ENCODE data around the gene GDE1. TPM values are rescaled to one million over a fixed set of nuclear protein-coding genes. Genes with fewer than 3 reads are reported as not detected.

Gene GDE1
- total RNA-seq, 3 donors from 2014 or later, result 26.1 to 28.1 (median 26.2) TPM

DNA sequence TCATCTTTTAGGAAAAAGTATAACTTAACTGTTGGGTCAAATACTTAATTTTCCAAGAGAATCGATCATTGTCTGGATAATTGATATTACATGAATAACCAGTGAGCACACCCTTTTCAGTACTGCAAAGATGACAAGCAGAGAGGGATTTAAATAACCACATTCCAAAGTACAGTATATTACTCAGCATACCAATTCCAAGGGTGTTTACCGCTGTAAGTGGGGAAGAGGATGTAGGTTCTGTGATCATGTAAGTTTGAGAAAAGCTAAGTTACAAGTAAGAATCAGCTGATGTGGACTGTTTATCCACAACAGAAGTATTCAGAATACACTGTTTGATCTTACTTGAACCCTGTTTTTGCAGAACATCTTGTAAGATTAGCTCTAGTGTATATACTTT is 6.1 kb downstream of the GDE1 start:
- H3K4me3 Mint-ChIP-seq, result no peak overlapping the region
- DNase-seq, result no peak
- no peaks in the 10 kb centered on the region for H3K9me3 Mint-ChIP-seq
- no peak for ATAC-seq
- H3K4me1 Mint-ChIP-seq (ENCODE audit: low read depth), result peaks cover 38% of the 10 kb centered on the region
- no peaks in the 10 kb centered on the region for H3K27me3 Mint-ChIP-seq (ENCODE audit: low read depth)
- peaks cover 27% of the 10 kb centered on the region for H3K36me3 Mint-ChIP-seq (ENCODE audit: insufficient read depth)

GRCh38 chr16:19513377-19514053 is 8.4 kb downstream of the GDE1 start:
- no peak overlapping the region for H3K4me3 Mint-ChIP-seq
- H3K36me3 Mint-ChIP-seq (ENCODE audit: insufficient read depth), result peaks cover 27% of the 10 kb centered on the region
- H3K27me3 Mint-ChIP-seq (ENCODE audit: low read depth), result no peaks in the 10 kb centered on the region
- ATAC-seq (no peak), DNase-seq (no peak)
- H3K9me3 Mint-ChIP-seq, result no peaks in the 10 kb centered on the region
- H3K4me1 Mint-ChIP-seq (ENCODE audit: low read depth), result peaks cover 20% of the 10 kb centered on the region

- H3K27me3 Mint-ChIP-seq (ENCODE audit: low read depth), result no peaks in the 10 kb centered on the region
- no peak for ATAC-seq
- peaks cover 27% of the 10 kb centered on the region for H3K36me3 Mint-ChIP-seq (ENCODE audit: insufficient read depth)
Observed at GRCh38 chr16:19512297-19512696, 9.6 kb downstream of the GDE1 start.

GRCh38 chr16:19507867-19508266 is 14.0 kb downstream of the GDE1 start:
- Mint-ChIP-seq H3K4me3 (no peak overlapping the region), H3K9me3 (no peaks in the 10 kb centered on the region), H3K27me3 (ENCODE audit: low read depth) (no peaks in the 10 kb centered on the region), H3K4me1 (ENCODE audit: low read depth) (peaks cover 4% of the 10 kb centered on the region), H3K36me3 (ENCODE audit: insufficient read depth) (peaks cover 27% of the 10 kb centered on the region)
- no peak for ATAC-seq
- DNase-seq, result no peak

More at GRCh38 chr16:19512297-19512696, 9.6 kb downstream of the GDE1 start:
- Mint-ChIP-seq H3K4me1 (ENCODE audit: low read depth) (peaks cover 12% of the 10 kb centered on the region), H3K9me3 (no peaks in the 10 kb centered on the region), H3K4me3 (no peak overlapping the region)
- no peak for DNase-seq

GRCh38 chr16:19506965-19507364 is 14.9 kb downstream of the GDE1 start:
- H3K36me3 Mint-ChIP-seq (ENCODE audit: insufficient read depth), result peaks cover 28% of the 10 kb centered on the region
- H3K4me1 Mint-ChIP-seq (ENCODE audit: low read depth), result no peaks in the 10 kb centered on the region
- H3K4me3 Mint-ChIP-seq, result no peak overlapping the region
- no peaks in the 10 kb centered on the region for H3K27me3 Mint-ChIP-seq (ENCODE audit: low read depth)
- ATAC-seq, result no peak
- no peaks in the 10 kb centered on the region for H3K9me3 Mint-ChIP-seq
- DNase-seq, result no peak

- no peaks in the 10 kb centered on the region for H3K27me3 Mint-ChIP-seq (ENCODE audit: low read depth)
- no peaks in the 10 kb centered on the region for H3K4me1 Mint-ChIP-seq (ENCODE audit: low read depth)
- DNase-seq, result no peak
Observed at GRCh38 chr16:19505600-19506303, 16.1 kb downstream of the GDE1 start.

GRCh38 chr16:19503461-19504075 is 18.3 kb downstream of the GDE1 start:
- H3K36me3 Mint-ChIP-seq (ENCODE audit: insufficient read depth), result peaks cover 38% of the 10 kb centered on the region
- H3K27me3 Mint-ChIP-seq (ENCODE audit: low read depth), result no peaks in the 10 kb centered on the region
- DNase-seq, result no peak
- no peak overlapping the region for H3K4me3 Mint-ChIP-seq
- no peaks in the 10 kb centered on the region for H3K4me1 Mint-ChIP-seq (ENCODE audit: low read depth)
- ATAC-seq, result no peak
- H3K9me3 Mint-ChIP-seq, result no peaks in the 10 kb centered on the region

More at GRCh38 chr16:19505600-19506303, 16.1 kb downstream of the GDE1 start:
- H3K9me3 Mint-ChIP-seq, result no peaks in the 10 kb centered on the region
- no peak overlapping the region for H3K4me3 Mint-ChIP-seq
- H3K36me3 Mint-ChIP-seq (ENCODE audit: insufficient read depth), result peaks cover 31% of the 10 kb centered on the region
- no peak for ATAC-seq

GRCh38 chr16:19502395-19503131 is 19.3 kb downstream of the GDE1 start:
- Mint-ChIP-seq H3K36me3 (ENCODE audit: insufficient read depth) (peaks cover 39% of the 10 kb centered on the region), H3K27me3 (ENCODE audit: low read depth) (no peaks in the 10 kb centered on the region), H3K9me3 (no peaks in the 10 kb centered on the region), H3K4me1 (ENCODE audit: low read depth) (no peaks in the 10 kb centered on the region), H3K4me3 (no peak overlapping the region)
- DNase-seq, result peak; percentile 54
- ATAC-seq, result peak; percentile 41 to 60

GRCh38 chr16:19499481-19499880 is 22.4 kb downstream of the GDE1 start:
- no peaks in the 10 kb centered on the region for H3K27me3 Mint-ChIP-seq (ENCODE audit: low read depth)
- H3K4me3 Mint-ChIP-seq, result no peak overlapping the region
- H3K4me1 Mint-ChIP-seq (ENCODE audit: low read depth), result no peaks in the 10 kb centered on the region
- no peaks in the 10 kb centered on the region for H3K9me3 Mint-ChIP-seq
- no peak for ATAC-seq
- no peak for DNase-seq
- peaks cover 28% of the 10 kb centered on the region for H3K36me3 Mint-ChIP-seq (ENCODE audit: insufficient read depth)

DNA sequence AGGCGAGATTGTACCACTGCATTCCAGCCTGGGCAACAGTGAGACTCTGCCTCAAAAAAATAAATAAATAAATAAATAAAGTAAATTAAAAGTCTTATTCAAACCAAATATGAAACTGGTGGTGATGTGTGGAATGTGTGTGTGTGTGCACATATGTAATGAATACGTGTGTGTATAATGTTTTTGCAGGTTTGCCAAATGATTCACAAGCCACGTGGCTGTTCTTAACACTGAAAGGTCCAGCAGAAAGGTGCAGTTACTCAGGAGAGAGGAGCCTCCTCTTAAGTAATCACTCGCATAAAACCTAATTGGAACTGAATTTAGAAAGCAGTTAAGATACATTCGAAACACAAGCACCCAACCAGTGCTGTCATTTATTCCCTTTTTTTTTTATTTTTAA is 22.9 kb downstream of the GDE1 start:
- Mint-ChIP-seq H3K36me3 (ENCODE audit: insufficient read depth) (peaks cover 25% of the 10 kb centered on the region), H3K27me3 (ENCODE audit: low read depth) (no peaks in the 10 kb centered on the region), H3K4me1 (ENCODE audit: low read depth) (peaks cover 2% of the 10 kb centered on the region), H3K9me3 (no peaks in the 10 kb centered on the region), H3K4me3 (no peak overlapping the region)
- DNase-seq (no peak), ATAC-seq (no peak)

- DNase-seq (no peak), ATAC-seq (no peak)
- Mint-ChIP-seq H3K4me1 (ENCODE audit: low read depth) (peaks cover 9% of the 10 kb centered on the region), H3K27me3 (ENCODE audit: low read depth) (no peaks in the 10 kb centered on the region), H3K4me3 (no peak overlapping the region), H3K36me3 (ENCODE audit: insufficient read depth) (peaks cover 19% of the 10 kb centered on the region), H3K9me3 (no peaks in the 10 kb centered on the region)
Observed at GRCh38 chr16:19497176-19497575, 24.7 kb downstream of the GDE1 start.

DNA sequence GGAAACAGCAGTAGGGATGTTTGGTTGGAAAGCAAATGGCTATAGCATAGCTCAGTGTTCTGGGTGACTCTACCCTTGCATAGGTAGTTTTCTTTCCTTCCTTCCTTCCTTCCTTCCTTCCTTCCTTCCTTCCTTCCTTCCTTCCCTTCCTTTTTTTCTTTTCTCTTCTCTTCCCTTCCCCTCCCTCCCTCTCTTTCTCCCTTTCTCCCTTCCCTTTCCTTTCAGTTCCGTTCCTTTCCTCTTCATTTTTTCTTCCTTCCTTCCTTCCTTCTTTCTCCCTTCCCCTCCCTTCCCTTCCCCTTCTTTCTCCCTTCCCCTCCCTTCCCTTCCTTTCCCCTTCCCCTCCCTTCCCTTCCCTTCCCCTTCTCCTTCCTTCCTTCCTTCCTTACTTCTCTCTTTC is 31.3 kb downstream of the GDE1 start:
- H3K27me3 Mint-ChIP-seq (ENCODE audit: low read depth), result no peaks in the 10 kb centered on the region
- H3K9me3 Mint-ChIP-seq, result no peaks in the 10 kb centered on the region
- ATAC-seq, result no peak
- H3K36me3 Mint-ChIP-seq (ENCODE audit: insufficient read depth), result no peaks in the 10 kb centered on the region
- DNase-seq, result no peak
- no peak overlapping the region for H3K4me3 Mint-ChIP-seq
- peaks cover 9% of the 10 kb centered on the region for H3K4me1 Mint-ChIP-seq (ENCODE audit: low read depth)

GRCh38 chr16:19488213-19488640 is 33.7 kb downstream of the GDE1 start:
- ATAC-seq, result no peak
- H3K9me3 Mint-ChIP-seq, result no peaks in the 10 kb centered on the region
- H3K4me3 Mint-ChIP-seq, result no peak overlapping the region
- DNase-seq, result no peak
- H3K36me3 Mint-ChIP-seq (ENCODE audit: insufficient read depth), result no peaks in the 10 kb centered on the region
- H3K4me1 Mint-ChIP-seq (ENCODE audit: low read depth), result no peaks in the 10 kb centered on the region
- no peaks in the 10 kb centered on the region for H3K27me3 Mint-ChIP-seq (ENCODE audit: low read depth)

- DNase-seq (no peak), ATAC-seq (no peak)
- H3K4me3 Mint-ChIP-seq, result no peak overlapping the region
- no peaks in the 10 kb centered on the region for H3K4me1 Mint-ChIP-seq (ENCODE audit: low read depth)
- no peaks in the 10 kb centered on the region for H3K9me3 Mint-ChIP-seq
- H3K36me3 Mint-ChIP-seq (ENCODE audit: insufficient read depth), result no peaks in the 10 kb centered on the region
- no peaks in the 10 kb centered on the region for H3K27me3 Mint-ChIP-seq (ENCODE audit: low read depth)
Observed at GRCh38 chr16:19486750-19487325, 35.1 kb downstream of the GDE1 start.
